GM12891 (cell line): Measurements from ENCODE around the gene ADRA1B.

Source experiments
- PAX5 ChIP-seq: IDR thresholded peaks from 2 replicates; pipeline ENCODE4 v1.6.1; 2011; ENCODE audit warnings: low read length, moderate library complexity, mild to moderate bottlenecking; ENCODE audit not compliant: insufficient read depth, severe bottlenecking
- POLR2A ChIP-seq: IDR thresholded peaks from 2 replicates; pipeline ENCODE4 v1.6.1; 2011; ENCODE audit warnings: low read depth, low read length, control low read depth
- POLR2AphosphoS5 ChIP-seq: IDR thresholded peaks from 2 replicates; pipeline ENCODE4 v1.6.1; 2011; ENCODE audit warnings: low read depth, low read length, control low read depth
- TAF1 ChIP-seq: IDR thresholded peaks from 2 replicates; pipeline ENCODE4 v1.6.1; 2011; ENCODE audit warnings: low read depth, low read length, control low read depth

DNA sequence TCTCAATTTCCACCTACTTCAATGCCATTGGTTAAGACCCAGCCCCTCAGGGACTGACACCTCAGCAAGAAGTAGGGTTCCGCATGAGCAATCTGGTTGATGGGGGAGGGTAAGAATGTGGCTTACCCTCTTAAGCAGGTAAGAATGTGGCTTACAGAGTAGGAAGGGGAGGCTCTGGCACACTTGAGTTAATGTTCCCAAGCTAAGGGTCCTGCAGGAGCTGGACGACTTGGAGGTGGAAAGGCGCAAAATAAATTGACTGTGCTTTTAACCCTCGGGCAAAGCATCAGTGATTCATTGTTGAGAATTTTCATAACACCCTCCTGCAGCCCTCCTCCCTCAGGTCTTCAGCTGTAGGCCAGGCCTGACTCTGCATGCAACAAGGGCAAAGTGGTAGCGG lies 24.9 kb upstream of the ADRA1B start:
- TF ChIP-seq POLR2AphosphoS5, result no peak
- no peak for TF ChIP-seq POLR2A
- TF ChIP-seq PAX5, result no peak
- no peak for TF ChIP-seq TAF1
